ENCODE measurements around the gene SDCBP2.
A peak's percentile ranks its signal among the peaks of the same experiment; 100 is the strongest.

SDCBP2 gene

DNA sequence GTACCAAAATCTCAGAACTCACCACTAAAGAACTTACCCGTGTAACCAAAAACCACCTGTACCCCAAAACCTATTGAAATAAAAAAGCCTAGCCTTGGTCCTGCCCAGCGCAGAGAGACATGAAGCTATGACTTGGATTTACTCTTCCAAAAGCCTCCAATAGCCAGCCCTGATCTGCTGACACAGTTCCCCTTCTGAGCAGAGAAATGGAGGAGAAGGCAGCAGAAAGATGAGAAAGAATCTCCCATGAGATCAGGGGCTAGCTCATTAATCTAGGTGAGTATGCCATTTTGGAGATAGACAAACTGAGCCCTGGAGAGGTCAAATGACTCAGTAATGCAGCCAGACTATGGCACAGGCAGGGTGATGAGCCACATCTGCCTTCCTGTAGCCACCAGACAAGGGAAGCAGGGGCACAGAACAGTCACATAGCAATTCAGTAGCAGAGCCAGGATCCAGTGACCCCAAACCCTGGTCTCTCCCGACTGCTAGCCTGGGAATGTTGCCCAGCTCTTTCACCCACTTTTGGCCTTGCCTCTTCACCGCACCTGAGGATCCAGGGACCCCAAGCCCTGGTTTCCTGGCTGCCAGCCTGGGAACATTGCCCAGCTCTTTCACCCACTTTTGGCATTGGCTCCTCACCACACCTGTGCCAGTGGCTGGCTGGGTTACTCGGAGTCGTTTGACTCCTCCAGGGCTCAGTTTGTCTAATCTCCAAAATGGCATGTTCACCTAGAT lies 7.2 kb upstream of the SDCBP2 start:
- no peak for DNase-seq (ENCODE audit: low read depth)
- H3K4me3 ChIP-seq (ENCODE audit: low read length) = no peak overlapping the region
- TF ChIP-seq, protein P1, sequence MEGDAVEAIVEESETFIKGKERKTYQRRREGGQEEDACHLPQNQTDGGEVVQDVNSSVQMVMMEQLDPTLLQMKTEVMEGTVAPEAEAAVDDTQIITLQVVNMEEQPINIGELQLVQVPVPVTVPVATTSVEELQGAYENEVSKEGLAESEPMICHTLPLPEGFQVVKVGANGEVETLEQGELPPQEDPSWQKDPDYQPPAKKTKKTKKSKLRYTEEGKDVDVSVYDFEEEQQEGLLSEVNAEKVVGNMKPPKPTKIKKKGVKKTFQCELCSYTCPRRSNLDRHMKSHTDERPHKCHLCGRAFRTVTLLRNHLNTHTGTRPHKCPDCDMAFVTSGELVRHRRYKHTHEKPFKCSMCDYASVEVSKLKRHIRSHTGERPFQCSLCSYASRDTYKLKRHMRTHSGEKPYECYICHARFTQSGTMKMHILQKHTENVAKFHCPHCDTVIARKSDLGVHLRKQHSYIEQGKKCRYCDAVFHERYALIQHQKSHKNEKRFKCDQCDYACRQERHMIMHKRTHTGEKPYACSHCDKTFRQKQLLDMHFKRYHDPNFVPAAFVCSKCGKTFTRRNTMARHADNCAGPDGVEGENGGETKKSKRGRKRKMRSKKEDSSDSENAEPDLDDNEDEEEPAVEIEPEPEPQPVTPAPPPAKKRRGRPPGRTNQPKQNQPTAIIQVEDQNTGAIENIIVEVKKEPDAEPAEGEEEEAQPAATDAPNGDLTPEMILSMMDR (IDR thresholded peaks at IDR 0.05; ENCODE audit: insufficient read depth, low read depth, low read length, missing control alignments) = no peak

DNA sequence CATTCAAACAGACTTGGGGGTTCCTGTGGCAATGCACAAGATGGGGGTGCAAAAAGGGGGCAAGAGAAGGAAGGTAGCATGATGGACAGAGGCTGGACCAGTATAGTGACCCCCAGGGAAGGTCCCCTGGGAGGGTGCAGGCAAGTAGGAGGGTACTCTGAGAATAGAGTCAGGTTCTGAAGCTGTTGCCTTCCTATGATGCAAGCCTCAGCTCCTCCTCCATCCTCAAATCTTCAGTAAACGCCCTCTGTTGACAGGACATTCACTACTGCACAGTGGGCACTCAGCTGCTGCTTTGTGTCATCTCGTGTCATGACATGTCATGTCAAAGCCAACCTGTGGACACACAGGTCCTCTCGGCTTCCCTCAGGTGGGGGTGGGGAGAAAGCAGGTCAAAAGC lies 5.8 kb upstream of the SDCBP2 start:
- TF ChIP-seq, protein P1 (IDR thresholded peaks at IDR 0.05; ENCODE audit: insufficient read depth, low read depth, low read length, missing control alignments) = peak; percentile 43
- H3K4me3 ChIP-seq (ENCODE audit: low read length) = no peak overlapping the region
- DNase-seq (ENCODE audit: low read depth) = peak; percentile 65

DNA sequence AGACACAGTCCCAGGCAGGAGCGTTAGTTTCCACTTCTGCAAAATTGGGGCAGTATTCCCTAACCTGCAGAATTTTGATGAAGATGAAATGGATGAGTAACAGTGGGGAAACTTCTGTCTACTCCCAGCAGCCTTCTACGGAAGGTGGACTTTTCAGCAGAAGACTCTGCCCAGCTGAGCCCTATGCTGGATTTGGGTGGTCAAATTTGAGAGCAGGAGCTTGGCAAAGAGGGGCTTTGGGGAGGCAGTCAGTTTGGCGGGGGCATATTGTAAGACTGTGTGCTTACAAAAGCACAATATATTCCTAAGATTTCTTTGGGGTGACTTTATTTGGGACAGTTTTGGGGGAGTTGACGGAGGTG lies 5.4 kb upstream of the SDCBP2 start:
- no peak for DNase-seq (ENCODE audit: low read depth)
- H3K4me3 ChIP-seq (ENCODE audit: low read length) = no peak overlapping the region
- TF ChIP-seq, protein P1 (IDR thresholded peaks at IDR 0.05; ENCODE audit: insufficient read depth, low read depth, low read length, missing control alignments) = no peak

DNA sequence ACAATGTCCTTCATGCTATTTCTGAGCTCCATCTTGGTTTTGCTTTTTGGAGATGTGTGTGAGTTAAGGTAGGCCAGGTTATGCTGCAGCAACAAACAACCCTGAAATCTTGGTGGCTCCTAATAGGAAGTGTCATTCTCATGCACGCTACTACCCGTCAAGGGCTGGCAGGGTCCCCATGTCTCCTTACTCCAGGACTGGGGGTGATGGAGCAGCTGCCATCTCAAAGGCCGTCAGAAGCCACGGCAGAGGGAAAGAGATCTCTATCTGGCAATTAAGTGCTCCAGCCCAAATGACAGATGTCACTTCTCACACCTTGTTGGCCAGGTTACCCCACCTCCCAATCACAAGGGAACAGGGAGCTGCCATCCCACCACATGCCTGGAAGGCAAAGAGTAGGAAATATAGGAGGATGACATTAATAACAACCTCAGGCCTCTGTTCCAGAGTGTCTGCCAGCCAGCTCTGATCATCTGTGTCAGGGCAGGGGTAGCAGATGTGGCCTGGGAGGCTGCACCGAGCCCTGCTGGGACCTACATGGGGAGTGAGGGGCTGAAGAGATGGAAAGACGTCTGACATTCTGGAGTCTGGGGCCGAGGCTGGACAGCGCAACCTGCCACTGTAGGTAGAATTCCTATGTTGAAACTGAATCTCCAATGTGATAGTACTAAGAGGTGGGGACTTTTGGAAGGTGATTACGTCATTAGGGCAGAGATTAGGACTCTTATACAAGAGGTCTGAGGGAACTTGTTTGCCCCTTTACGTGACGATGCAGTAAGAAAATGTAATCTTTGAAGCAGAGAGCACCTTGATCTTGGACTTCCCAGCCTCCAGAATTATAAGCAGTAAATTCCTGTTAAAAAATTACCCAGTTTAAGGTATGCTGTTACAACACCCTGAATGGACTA lies 4.8 kb upstream of the SDCBP2 start:
- H3K4me3 ChIP-seq (ENCODE audit: low read length) = no peak overlapping the region
- TF ChIP-seq, protein P1 (IDR thresholded peaks at IDR 0.05; ENCODE audit: insufficient read depth, low read depth, low read length, missing control alignments) = no peak
- no peak for DNase-seq (ENCODE audit: low read depth)

DNA sequence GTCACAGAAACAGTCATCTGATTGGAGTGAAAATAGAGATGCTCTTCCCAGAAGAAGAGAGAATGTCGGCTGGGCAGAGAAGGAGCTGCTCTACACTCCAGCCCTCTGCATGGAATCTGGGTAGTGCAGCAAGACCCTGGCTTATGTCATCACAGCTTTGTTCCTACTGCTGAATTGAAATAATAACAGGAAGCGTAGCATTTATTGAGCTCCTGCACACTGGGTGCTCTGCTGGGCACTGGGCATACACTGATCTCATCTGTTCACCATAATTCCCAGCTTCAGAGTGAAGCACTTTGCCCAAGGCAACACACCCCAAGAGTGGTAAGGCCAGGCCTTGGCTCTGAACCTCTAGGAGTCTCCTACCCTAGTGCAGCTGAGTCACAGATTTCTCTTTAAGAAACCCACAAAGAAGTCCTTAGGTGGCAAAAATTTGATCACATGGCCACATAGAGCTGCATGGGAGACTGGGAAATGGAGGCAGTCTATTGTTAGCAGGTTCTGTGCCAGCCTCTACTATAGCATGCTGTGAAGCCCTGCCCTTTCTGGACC lies 3.9 kb upstream of the SDCBP2 start:
- TF ChIP-seq, protein P1 (IDR thresholded peaks at IDR 0.05; ENCODE audit: insufficient read depth, low read depth, low read length, missing control alignments) = no peak
- DNase-seq (ENCODE audit: low read depth) = no peak
- no peak overlapping the region for H3K4me3 ChIP-seq (ENCODE audit: low read length)

DNA sequence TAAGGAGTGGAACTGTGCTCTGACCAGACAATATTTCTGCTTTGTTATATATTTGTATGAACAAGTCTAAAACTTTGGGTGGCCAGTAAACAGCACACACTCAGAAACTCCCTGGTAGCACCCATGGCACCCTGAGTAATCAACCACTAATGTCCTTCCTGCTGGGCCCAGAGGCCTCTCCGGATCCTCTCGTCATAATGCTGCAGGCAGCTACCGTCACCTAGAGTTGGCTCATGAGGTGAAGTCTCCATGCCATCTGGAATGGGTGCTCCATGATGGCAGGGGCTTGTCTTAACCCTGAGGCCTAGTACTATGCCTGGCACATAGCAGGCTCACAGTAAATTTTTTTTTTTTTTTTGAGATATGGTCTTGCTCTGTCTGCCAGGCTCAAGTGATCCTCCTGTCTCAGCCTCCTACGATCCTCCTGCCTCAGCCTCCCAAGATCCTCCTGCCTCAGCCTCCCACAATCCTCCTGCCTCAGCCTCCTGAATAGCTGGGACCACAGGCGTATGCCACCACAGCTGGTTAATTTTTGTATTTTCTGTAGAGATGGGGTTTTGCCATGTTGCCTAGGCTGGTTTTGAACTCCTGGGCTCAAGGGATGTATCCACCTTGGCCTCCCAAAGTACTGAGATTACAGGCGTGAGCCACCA lies 3.0 kb upstream of the SDCBP2 start:
- no peak for DNase-seq (ENCODE audit: low read depth)
- TF ChIP-seq, protein P1 (IDR thresholded peaks at IDR 0.05; ENCODE audit: insufficient read depth, low read depth, low read length, missing control alignments) = no peak

More for the DNA sequence above, 3.0 kb upstream of the SDCBP2 start:
- no peak overlapping the region for H3K4me3 ChIP-seq (ENCODE audit: low read length)
